ENCODE results near the gene BLOC1S1.

Gene BLOC1S1

DNA sequence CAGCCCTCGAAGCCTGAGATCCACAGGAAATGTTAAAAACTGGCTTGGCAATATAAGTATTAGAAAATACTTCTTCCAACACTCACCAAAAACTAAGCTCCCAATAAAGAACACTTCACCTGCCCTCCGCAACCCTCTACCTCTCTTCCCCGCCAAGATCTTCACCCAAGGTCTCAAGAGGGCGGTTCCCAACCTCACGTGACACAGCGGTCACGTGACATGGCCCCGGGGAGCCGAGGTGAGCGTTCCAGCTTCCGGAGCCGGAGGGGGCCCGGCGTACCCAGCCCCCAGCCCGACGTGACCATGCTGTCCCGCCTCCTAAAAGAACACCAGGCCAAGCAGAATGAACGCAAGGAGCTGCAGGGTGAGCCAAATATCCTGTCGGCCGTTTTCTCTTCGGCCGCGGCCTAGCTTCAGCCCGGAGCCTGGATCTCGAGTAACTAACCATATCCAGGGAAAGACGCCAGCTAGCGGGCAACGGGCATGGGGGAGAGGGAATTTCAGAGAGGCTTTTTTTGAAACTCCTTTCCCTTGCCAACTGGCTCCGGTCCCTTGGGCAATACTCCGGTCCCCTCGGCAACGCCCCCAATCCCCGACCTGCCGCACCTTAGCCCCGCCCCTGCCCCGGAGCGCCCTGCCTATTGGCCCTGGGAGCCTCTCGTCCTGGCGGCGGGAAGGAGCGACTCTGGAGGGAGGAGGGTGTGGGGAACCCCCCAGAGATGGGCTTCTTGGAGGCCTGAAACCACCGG lies at the start of gene BLOC1S1:
Gene BLOC1S1, plus strand, starts transcription at position 214 of the 749 bp plus-strand sequence. Its CDS starts 6 bp downstream, at position 220.
- peak within 1 kb of the TSS; percentile 56 for H3K4me3 ChIP-seq (ENCODE audit: low read depth, low read length)
- in situ Hi-C loops (cut with HindIII; ENCODE audit: low sequenced_read_pairs), result no loop called here
- peak; percentile 82 for DNase-seq (ENCODE audit: low read depth)
- TF ChIP-seq, protein P1, sequence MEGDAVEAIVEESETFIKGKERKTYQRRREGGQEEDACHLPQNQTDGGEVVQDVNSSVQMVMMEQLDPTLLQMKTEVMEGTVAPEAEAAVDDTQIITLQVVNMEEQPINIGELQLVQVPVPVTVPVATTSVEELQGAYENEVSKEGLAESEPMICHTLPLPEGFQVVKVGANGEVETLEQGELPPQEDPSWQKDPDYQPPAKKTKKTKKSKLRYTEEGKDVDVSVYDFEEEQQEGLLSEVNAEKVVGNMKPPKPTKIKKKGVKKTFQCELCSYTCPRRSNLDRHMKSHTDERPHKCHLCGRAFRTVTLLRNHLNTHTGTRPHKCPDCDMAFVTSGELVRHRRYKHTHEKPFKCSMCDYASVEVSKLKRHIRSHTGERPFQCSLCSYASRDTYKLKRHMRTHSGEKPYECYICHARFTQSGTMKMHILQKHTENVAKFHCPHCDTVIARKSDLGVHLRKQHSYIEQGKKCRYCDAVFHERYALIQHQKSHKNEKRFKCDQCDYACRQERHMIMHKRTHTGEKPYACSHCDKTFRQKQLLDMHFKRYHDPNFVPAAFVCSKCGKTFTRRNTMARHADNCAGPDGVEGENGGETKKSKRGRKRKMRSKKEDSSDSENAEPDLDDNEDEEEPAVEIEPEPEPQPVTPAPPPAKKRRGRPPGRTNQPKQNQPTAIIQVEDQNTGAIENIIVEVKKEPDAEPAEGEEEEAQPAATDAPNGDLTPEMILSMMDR (IDR thresholded peaks at IDR 0.05; ENCODE audit: low read depth, low read length, missing control alignments), result peak; percentile 2

DNA sequence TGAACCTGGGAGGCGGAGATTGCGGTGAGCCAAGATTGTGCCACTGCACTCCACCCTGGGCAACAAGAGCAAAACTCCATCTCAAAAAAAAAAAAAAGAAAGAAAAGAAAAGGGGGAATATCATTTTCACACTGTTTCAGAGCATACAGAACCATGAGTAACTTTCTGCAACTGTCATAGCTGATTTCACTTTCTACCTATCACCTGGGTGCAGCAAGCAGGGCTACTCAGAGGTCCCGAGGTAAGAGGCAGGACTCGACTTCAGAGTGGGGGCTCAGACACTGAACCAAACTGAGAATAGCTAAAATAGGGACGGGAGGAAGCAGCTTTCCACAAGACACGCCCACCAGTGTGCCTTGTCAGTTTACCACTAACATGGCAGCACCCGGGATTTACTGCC lies 49.3 kb upstream of the BLOC1S1 start:
- H3K4me3 ChIP-seq (ENCODE audit: low read depth, low read length), result no peak overlapping the region
- DNase-seq (ENCODE audit: low read depth), result no peak
- in situ Hi-C loops (cut with HindIII; ENCODE audit: low sequenced_read_pairs), result no loop called here
- TF ChIP-seq, protein P1 (IDR thresholded peaks at IDR 0.05; ENCODE audit: low read depth, low read length, missing control alignments), result no peak

DNA sequence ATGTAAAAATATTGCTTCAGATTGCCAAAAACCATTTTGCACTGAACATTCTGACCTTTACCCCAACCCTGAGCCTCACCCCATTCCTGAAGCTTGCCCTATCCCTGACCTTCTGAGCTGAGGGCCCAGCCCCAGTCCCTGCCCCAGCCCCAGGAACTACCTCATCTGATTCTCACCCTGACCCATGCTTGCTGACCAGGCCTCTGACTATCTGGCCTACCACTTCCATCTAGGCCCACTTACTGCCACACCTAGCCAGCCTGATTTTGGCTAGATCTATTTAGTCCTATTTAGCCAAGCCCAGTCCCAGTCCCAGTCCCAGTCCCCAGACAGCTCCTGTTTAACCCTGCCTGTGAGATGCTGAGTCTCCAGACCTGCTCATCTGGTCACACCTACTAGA lies 45.6 kb upstream of the BLOC1S1 start:
- in situ Hi-C loops (cut with HindIII; ENCODE audit: low sequenced_read_pairs), result no loop called here
- TF ChIP-seq, protein P1 (IDR thresholded peaks at IDR 0.05; ENCODE audit: low read depth, low read length, missing control alignments), result no peak
- H3K4me3 ChIP-seq (ENCODE audit: low read depth, low read length), result no peak overlapping the region
- no peak for DNase-seq (ENCODE audit: low read depth)

DNA sequence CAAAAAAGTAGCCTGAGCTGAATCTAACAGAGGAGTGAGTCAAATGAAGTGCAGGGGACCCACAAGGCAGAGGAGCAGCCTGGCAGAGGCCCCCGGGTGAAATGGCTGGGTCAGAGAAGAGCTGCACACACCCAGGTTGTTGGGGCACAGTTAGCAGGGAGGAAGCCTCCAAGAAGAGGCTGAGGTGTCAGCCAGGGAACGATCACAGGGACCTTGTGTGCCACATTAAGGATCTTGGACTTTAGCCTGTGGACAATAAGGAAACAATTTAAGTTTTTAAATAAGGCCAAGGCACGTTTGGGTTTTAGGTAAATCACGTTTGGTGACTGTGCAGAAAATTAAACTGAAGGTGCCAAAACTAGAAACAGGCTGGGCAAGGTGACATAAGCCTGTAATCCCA lies 44.1 kb upstream of the BLOC1S1 start:
- no peak overlapping the region for H3K4me3 ChIP-seq (ENCODE audit: low read depth, low read length)
- DNase-seq (ENCODE audit: low read depth), result no peak
- TF ChIP-seq, protein P1 (IDR thresholded peaks at IDR 0.05; ENCODE audit: low read depth, low read length, missing control alignments), result no peak
- in situ Hi-C loops (cut with HindIII; ENCODE audit: low sequenced_read_pairs), result no loop called here

DNA sequence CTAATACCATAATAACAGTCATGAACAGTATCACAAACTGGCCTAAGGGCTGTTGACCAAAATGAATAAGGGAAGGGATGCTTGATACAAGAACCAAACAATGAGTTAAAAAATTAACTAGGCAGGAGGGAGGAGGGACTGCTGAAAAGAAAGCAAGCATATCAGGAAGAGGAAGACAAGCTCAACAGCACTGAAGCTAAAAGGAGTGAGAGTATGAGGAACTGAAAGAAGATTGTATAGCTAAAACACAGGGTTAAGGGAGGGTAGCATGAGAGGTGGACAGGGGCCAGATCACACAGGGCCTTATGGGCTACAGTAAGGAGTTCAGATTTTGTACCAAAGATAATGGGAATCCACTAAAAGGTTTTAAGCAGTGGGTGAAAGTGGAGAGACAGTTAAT lies 42.2 kb upstream of the BLOC1S1 start:
- TF ChIP-seq, protein P1 (IDR thresholded peaks at IDR 0.05; ENCODE audit: low read depth, low read length, missing control alignments), result no peak
- H3K4me3 ChIP-seq (ENCODE audit: low read depth, low read length), result no peak overlapping the region
- in situ Hi-C loops (cut with HindIII; ENCODE audit: low sequenced_read_pairs), result no loop called here
- no peak for DNase-seq (ENCODE audit: low read depth)

DNA sequence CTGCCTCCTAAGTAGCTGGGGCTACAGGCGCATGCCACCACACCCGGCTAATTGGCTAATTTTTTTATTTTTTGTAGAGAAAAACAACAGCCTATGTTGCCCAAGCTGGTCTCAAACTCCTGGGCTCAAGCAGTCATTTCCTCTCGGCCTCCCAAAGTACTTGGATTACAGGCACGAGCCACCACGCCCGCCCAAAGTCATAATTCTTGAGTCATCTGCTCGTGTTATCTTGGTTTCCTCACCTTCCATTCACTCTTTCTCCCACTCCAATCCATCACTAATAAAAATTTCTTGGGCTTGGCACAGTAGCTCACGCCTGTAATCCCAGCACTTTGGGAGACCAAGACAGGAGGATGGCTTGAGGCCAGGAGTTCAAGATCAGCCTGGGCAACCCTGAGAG lies 40.2 kb upstream of the BLOC1S1 start:
- TF ChIP-seq, protein P1 (IDR thresholded peaks at IDR 0.05; ENCODE audit: low read depth, low read length, missing control alignments), result no peak
- no peak for DNase-seq (ENCODE audit: low read depth)
- in situ Hi-C loops (cut with HindIII; ENCODE audit: low sequenced_read_pairs), result no loop called here
- no peak overlapping the region for H3K4me3 ChIP-seq (ENCODE audit: low read depth, low read length)

All from astrocyte of the cerebellum (primary cell).